ENCODE measurements around the gene XYLT2.
"Not testable (repeated sequence)": the region's sequence is repeated elsewhere in the genome, so short reads cannot be mapped to it uniquely, and the experiment has no call there.

The XYLT2 gene

DNA sequence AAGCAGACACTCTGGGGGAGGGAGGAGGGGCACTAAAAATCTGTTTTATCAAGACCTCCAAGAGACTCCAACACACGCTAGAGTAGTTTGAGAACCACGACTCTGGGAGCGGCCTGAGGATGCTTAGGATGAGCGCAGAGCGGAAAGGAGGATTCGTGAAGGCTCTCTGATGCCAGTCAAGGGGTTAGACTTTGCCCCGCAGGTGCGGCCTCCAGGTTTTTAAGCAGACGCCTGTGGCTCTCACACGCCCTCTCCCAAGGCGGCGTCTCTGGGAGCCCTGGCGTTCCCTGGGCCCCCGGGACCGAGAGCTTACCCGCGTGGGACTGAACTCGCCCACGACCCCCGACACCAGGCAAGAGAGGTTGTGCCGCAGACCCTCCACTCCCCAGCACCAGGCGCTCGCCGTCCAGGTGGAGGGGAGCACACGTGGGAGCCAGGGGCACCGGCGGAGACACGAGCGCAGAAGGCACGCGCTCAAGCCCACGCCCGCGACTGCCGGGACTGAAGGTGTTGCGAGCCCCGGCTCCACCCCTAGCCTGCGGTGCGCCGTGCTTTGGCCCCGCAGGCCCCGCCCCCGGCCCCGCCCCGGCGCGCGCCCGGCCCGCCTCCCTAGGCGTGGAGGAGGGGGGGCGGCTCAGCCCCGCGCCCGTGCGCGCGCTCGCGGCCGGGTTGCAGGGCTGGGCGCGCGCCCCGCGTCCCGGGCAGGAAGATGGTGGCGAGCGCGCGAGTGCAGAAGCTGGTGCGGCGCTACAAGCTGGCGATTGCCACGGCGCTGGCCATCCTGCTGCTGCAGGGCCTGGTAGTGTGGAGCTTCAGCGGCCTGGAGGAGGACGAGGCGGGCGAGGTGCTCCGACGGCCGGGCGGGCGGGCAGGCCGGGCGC is at the start of gene XYLT2:
TSS of gene XYLT2 (plus strand) at position 695 of the 881 bp plus-strand sequence. CDS start at position 710, 15 bp downstream.
- peak; percentile 37 for DNase-seq

DNA sequence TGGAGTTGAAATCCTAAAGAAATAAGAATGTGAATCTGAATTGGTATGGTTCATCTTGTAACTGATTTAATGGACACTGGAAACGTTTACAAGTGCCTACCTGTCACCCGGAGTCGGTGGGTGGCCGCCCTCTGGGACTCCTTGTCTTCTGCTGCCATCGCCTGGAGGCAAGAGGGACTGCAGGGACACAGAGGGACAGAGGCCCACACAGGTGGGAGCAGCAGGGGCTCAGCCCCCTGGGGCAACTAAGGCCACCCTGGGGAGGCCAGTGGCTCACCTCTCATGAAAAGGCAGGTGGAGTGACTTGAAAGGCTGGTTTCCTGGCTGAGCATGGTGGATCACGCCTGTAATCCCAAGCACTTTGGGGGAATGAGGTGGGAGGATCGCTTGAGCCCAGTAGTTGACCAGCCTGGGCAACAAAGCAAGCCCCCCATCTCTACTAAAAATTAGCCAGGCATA is 48.5 kb upstream of the XYLT2 start:
- no peak for DNase-seq

DNA sequence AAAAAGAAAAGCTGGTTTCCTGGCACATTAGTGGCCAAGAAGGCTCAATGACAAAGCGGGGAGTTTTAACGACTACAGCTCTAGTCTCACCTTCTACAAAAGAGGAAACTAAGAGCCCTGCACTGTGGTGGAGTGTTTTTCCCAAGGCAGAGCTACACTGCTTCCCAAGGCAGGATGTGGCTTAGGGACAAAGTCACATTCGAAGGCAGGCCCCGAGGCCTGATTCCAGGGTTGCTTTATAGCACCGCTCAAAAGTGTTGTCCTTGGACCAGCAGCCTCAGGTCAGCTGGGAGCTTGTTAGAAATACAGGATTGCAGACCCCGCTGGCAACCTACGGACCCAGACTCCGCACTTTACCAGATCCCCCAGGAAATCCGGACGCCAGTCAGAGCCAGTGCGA is 47.9 kb upstream of the XYLT2 start:
- no peak for DNase-seq

DNA sequence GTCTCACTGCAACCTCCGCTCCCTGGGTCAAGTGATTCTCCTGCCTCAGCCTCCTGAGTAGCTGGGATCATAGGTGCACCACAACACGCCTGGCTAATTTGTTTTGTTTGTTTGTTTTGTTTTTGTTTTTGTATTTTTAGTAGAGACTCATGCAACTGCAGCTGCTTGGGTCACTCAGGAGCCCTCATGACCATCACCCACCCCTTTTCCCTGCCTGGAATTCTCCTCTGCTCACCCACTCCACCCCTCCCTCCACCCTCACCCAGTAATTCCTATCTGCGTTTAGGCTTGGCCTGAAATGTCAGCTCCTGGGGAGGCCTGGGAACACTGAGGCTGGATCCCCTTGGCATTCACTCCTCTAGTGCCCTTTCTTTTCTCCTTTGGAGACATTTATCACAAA is 46.1 kb upstream of the XYLT2 start:
- no peak for DNase-seq

DNA sequence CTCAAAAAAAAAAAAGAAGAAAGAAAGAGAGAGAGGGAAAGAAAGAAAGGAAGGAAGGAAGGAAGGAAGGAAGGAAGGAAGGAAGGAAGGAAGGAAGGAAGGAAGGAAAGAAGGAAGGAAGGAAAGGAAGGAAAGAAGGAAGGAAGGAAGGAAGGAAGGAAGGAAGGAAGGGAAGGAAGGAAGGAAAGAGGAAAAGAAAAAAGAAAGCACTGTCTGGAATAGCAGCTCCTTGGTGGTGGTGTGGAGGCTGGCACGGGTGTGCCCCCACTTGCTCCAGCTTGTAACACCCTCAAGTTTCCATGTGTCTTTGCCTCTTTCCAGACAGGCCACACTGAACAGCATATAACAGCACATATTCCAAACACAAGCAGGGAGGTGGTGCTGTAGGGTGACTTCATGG is 45.1 kb upstream of the XYLT2 start:
- not testable (repeated sequence) for DNase-seq

DNA sequence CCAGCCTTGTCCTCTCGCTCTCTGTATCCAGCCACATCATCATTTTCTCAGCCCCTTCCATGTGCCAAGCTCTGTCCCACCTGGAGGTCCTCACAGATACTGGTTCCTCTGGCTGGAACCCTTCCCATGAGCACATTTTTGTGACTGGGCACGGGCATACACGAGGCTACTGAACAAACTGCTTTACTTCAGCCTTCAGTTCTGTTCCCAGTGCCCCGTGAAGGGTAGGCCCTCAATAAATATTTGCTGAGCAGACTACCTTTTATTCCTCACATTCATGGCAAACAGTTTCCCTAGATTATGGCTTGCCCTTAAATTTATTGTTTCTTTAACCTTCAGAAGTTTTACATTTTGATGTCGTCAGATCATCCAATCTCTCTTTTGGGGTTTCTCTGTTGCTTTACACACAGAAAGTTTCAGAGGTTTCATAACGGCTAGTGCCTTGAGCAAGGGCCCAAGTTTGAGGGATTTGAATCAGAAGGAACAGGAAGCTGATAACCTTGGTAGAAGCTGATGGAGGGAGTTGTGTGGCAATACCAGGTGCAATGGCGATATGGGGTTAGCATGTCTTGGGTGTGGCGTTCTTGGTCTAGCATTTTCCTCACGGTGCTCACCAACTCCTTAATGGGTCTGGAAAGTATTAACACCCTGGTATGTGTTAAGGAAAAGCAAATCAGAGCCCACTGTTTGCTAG is 43.9 kb upstream of the XYLT2 start:
- DNase-seq = peak; percentile 40

DNA sequence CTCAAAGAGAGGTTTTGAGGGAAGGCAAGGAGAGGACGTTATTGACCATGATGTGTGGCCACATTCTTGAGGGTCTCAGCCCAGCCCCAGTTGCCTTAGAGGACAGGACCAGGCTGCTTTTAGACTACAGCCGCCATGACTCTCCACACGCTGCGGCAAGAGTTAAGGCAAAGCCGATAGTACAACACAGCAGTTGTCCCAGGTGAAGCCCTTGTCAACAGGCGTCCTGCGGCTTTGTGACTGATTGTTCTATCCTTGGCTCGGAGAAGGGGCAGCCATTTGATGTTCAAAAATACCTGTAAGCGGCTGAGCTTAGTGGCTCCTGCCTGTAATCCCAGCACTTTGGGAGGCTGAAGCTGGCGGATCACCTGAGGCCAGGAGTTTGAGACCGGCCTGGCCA is 42.9 kb upstream of the XYLT2 start:
- DNase-seq = no peak

DNA sequence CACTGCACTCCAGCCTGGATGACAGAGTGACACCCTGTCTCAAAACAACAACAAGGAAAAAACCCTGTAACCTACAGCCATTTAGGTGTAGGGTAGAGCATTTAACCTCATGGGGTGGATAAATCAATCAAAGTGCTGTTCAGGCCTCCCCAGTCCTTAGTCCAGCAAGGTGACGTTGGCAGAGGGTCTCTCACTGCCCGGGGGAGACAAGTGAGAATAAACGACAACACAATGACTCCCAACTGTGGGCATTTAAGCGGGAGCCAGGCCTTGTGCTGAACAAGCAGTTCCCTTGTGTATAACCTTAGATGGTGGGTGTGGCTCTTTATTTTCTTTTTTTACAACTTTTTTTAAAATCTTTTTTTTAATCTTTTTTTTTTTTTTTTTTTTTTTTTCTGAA is 42.3 kb upstream of the XYLT2 start:
- no peak for DNase-seq

DNA sequence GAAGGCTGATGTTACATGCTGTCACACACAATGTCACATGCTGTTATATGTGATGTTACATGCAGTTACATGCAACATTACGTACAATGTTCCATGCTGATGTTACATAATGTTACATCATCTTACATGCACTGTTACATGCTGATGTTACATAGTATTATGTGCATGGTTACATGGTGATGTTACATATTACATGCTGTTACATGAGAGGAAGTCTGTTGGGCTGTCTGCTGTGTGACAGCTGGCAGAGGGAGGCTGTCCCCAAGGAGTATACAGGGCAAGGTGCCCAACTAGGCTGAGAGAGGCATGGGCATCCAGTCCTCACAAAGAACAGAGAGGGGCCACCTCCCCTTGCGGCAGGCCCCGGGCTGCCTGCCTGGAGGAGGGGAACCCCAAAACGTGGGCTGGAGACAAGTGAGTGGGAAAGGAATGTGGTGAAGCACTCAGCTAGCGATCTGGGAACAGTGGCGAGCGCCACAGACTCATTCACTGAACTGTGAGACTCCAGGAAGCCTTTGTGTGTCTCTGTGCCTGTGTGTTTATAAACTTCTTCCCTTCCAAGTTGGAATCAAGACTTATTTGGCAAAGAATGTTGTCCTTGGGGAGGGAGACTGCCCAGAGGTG is 41.0 kb upstream of the XYLT2 start:
- no peak for DNase-seq

DNA sequence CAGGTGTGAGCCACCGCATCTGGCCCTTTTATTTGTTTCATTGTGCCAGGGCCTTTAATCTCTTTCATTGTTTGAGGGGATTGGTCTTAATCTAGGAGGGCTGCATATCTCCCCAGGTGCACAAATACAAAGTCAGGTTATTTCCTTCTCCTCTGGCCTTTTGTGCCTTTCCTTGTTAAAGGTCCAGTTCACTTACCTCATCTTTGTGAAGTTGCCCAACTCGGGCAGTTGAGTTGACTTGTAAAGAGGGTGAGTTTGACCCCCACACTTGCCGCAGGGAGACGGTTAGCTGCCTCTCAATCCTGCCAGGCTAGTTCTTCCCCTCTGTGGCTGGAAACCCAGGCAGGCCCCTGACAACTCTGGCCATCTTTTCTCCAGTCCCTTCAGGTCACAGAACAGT is 38.3 kb upstream of the XYLT2 start:
- no peak for DNase-seq

DNA sequence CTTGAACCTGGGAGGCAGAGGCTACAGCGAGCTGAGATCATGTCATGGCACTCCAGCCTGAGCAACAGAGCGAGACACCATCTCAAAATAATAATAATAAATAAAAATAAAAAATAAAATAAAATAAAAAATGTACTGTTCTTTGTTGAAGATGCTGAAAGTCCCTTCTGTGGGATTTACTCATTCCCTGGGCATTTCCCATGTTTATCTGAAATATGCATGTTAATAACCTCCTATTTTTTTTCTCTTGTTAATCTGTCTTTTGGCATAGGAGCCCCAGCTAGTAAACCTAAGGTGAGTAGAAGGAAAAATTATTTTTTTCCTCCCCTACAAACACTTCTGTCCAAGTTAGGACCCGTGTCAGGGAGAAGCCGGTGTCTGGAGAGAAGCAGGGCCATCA is 37.3 kb upstream of the XYLT2 start:
- no peak for DNase-seq

DNA sequence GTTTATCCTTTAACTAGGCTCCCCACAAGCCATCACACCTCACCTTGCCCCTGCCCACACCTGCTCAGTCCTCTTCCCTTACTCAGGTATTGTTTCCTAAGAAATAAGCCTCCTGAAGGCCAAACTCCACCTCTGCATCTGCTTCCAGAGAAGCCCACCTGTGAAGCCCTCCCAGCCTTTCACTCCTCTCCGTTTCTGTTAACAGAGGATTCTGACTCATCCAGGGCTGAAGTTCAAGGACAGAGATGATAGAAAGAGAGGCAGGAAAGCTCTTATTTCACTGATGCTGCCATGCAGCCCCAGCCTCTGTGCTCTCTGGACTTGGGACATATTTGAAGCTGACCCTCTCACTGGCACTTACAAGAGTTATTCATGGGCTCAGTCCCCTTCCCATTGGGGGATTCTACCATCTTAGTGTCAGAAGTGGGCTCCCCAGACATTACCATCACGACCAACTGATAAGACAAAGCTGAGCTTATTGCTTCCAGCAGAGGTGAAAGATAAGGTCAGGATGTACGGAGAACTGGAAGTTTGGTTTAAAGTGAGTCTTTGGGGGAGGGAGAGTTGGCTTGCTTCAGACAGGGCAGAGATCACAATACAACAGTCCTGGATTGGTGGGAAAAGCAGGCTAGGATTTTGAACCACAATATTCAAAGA is 35.3 kb upstream of the XYLT2 start:
- no peak for DNase-seq

DNA sequence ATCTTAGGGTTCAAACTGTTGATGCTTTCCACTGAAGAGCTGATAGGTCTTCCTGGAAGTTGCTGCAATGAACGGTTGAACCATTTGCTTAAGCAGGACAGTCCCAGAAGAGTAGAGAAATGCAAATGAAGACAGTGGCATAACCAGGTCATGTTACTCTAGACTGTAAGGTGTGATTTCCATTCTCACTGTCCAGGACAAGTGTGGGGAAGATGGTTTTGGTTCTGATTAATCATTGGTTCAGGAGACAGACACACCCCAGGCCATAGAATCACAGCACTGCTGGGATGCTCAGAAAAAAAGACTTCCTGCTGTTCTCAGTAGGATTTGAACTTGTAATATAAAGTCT is 34.8 kb upstream of the XYLT2 start:
- no peak for DNase-seq

DNA sequence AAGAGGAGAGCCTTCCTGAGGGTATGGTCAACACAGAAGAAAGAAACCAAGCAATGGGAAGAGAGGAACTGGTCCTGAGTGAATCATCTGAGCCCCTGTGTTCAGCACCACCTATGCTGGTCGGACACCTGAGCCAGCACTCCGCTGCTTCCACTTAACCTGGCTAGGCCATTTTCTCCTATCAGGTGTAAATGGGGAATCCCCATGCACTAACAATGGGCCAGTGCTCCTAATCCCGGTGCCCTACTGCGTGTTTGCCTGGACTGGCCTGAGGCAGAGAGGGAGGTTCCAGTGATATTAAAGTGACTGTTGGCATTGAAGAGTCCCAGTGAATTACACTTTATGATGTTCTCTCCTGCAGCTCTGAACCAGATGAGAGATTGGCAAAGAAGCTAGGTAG is 34.4 kb upstream of the XYLT2 start:
- no peak for DNase-seq

DNA sequence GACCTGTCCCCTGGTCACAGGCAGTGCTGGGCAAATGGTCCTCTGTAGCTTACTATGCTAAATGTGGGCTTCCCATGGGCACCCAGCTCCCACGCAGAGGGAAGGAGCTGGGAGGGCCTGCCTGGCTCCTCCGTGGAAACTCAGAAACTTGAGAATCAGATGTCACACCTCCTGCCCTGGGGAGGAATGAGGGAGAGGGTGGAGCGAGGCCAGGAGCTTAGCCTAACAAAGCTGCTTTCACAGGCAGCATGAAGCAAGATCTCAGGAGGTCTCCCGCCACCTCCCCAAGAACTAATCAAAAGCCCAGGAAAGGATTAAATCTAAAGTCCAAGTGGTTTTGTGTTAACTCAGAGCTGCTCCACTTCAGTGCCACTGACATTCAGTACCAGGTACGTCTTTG is 33.6 kb upstream of the XYLT2 start:
- no peak for DNase-seq

DNA sequence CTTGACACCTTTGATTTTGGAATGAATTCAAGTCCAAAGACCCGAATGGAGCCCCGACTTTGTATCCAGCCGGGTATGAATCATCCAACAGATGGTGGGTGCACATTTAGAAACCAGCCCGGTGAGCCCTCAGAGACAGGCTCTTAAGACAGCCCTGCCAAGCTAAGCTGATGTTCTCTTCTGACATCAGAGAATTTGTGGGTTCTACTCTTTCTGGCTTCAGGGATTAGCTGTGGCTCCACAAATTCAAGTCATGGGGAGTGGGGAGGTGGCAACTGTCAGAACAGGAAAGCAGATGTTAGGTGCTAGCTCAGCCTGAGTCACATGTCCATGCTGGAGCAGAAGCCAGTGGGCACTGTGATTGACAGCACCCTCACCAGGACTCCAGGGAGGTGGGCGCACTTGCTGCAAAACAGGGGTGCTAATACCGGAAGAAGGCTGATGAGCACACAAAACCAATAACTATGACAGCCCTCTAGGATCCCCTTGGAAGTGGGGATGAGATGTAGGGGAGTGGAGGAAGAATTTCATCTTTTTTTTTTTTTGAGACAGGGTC is 31.4 kb upstream of the XYLT2 start:
- DNase-seq = no peak

DNA sequence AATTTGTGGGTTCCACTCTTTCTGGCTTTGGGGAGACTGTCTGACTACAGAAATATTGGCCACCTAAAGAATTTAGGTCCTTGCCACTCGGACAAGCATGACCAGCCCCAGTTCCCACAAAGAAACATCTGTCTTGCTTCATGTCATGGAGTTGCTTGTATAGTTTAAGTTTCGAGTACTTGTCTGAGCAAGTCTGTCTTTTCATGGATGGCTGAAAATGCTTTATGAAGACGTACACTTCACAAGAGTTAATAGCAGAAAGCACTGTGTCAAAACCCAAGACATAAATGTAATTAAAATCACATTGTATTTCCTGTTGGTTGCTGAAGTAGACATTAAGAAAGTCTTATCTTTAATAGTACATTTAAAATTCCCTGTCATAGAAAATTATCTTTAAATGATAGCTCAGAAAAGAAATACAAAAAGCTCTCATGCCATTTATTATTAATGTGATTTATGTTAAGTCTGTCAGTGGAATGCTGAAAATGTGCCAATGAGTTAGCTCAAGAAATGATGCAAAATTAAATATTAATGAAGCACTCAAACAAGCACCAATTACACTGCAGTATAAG is 29.8 kb upstream of the XYLT2 start:
- no peak for DNase-seq

DNA sequence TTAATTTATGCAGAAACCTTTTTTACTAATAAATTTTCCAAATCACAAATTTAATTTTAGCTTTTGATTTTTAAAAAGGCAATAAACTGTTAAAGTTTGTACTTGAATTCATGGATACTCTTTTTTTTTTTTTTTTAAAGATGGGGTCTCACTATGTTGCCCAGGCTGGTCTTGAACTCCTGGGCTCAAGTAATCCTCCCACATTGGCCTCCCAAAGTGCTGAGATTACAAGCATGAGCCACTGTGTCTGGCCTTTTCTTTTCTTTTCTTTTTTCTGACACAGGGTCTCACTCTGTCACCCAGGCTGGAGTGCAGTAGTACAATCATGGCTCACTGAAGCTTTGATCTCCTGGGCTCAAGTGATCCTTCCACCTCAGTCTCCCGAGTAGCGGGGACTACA is 29.3 kb upstream of the XYLT2 start:
- not testable (repeated sequence) for DNase-seq

DNA sequence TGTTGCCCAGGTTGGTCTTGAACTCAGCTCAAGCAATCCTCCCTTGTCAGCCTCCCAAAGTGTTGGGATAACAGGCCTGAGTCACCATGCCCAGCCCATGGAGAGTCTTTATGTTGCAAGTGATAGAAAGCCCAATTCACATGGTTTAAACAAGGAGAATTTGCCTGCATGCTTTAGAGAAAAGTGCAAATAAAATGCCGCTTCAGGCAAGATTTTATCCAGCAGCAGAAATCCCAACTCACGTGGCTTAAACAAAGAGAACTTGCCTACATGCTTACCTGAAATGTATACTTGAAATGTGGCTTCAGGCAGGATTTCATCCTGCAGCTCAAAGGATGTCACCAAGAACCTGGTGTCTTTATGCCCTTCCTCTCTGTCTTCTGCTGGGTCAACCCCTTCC is 28.8 kb upstream of the XYLT2 start:
- no peak for DNase-seq

DNA sequence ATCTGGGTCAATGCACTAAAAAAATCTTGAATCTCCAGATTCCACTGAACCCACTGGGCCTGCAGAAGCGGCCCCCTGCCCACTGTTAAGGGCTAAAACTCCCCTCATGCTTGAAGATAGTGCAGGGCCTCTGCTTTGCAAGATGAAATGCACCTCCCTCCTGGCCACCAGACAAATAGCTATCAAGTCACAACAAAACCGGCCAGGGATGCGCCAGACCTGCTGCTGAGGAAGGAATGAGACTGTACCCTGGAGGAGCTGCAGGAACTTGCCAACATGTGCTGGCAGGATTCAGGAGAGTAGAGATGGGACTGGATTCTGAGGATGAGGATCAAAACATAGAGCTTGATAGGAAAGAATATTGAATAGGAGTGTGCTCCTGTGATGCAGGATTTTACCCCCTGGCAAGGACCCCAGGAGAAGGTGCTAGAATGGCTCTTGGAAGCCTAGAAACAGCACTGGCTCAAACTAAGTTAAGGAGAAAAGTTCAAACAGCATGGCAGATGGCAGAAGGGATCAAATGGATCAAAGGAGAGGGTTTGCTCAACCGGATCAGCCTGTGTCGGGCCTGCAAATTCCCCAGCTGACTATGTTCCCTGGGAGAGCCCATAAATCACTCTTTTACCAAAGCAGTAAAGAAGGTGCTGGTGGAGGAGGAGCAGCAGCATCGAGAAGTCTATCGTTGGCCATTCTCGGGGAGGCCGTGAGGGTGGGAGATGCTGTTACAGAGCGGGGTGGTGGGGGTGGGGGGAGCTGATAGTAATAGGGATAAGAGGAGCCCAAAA is 27.2 kb upstream of the XYLT2 start:
- DNase-seq = no peak

DNA sequence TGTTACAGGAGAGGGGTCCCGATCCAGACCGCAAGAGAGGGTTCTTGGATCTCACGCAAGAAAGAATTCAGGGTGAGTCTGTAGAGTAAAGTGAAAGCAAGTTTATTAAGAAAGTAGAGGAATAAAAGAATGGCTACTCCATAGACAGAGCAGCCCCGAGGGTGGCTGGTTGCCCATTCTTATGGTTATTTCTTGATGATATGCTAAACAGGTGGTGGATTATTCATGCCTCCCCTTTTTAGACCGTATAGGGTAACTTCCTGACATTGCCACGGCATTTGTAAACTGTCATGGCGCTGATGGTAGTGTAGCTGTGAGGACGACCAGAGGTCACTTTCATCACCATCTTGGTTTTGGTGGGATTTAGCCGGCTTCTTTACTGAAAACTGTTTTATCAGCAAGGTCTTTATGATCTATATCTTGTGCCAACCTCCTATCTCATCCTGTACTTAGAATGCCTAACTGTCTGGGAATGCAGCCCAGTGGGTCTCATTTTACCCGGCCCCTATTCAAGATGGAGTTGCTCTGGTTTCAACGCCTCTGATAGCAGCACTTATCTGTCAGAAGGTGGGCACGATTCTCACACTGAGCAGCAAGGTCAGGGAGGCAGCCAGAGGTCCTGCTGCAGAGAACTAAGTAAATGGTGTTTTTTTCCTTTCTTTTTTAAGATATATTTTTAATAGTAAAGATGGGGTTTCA is 26.5 kb upstream of the XYLT2 start:
- no peak for DNase-seq
